ENCODE results near the gene CCDC92. TPM values are rescaled to one million over a fixed set of nuclear protein-coding genes. Genes with fewer than 3 reads are reported as not detected.

Gene CCDC92
- total RNA-seq, 4 donors from 2014 or later, result 14.8 to 48.8 (median 21.1) TPM

DNA sequence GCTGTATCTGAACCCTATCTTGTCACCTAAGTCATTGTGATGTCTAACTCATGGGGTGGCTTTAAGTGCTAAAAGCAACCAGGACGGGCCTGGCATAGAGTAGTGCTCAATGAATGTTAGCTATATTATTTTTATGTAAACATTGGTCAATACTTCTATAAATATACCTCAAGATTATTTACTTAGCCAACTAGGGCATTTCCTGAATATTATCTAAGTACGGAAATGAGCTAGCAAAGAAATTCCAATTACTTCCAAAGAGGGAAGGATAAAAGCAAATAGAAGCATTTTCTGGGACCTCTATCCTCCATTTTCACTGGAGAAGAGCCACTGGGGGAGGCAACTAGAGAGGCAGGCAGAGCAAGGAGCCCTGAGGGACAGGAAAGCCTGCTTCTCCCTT lies 20.6 kb downstream of the CCDC92 start:
- in situ Hi-C loops (cut with MboI; ENCODE audit: low pct_ligation_motif_present in 1 of 4, low pct_unique_long_range_greater_than_20kb in 1 of 4, low sequenced_read_pairs in 3 of 4) (no loop called here), intact Hi-C loops (cut with DNase I; ENCODE audit: low total_unique reads) (no loop called here)
- Histone ChIP-seq H3K27ac (no peak overlapping the region), H3K4me1 (peaks cover 0 to 5% (median 0%) of the 10 kb centered on the region in 4 donors), H3K36me3 (no peaks in the 10 kb centered on the region), H3K27me3 (no peaks in the 10 kb centered on the region), H3K4me3 (no peak overlapping the region), H3K9me3 (no peaks in the 10 kb centered on the region)
- DNase-seq, result no peak
- TF ChIP-seq CTCF (IDR thresholded peaks at IDR 0.05) (no peak), POLR2AphosphoS5 (IDR thresholded peaks at IDR 0.05) (no peak), EP300 (IDR thresholded peaks at IDR 0.05; ENCODE audit: low read depth) (no peak), POLR2A (IDR thresholded peaks at IDR 0.05) (no peak)
- WGBS, 2 donors (ENCODE audit: low coverage in 1 of 2), result 56% methylated on average over 2 of the region's 2 CpGs

- Histone ChIP-seq H3K27ac (no peak overlapping the region), H3K36me3 (no peaks in the 10 kb centered on the region), H3K27me3 (no peaks in the 10 kb centered on the region), H3K9me3 (no peaks in the 10 kb centered on the region), H3K4me1 (peaks cover 0 to 5% (median 0%) of the 10 kb centered on the region in 4 donors), H3K4me3 (no peak overlapping the region)
- WGBS, 2 donors (ENCODE audit: low coverage in 1 of 2), result 82 to 91% methylated on average over 4 of the region's 4 CpGs
- DNase-seq, result no peak
- intact Hi-C loops (cut with DNase I; ENCODE audit: low total_unique reads) (loop anchor here (1.0 kb wide), 1 partner anchor 16 kb away; no protein-coding TSS in a partner anchor), in situ Hi-C loops (cut with MboI; ENCODE audit: low pct_ligation_motif_present in 1 of 4, low pct_unique_long_range_greater_than_20kb in 1 of 4, low sequenced_read_pairs in 3 of 4) (no loop called here)
- no peak for TF ChIP-seq EP300 (IDR thresholded peaks at IDR 0.05; ENCODE audit: low read depth)
- TF ChIP-seq POLR2A (IDR thresholded peaks at IDR 0.05), result no peak
- no peak for TF ChIP-seq CTCF (IDR thresholded peaks at IDR 0.05)
- no peak for TF ChIP-seq POLR2AphosphoS5 (IDR thresholded peaks at IDR 0.05)
Measured at GRCh38 chr12:123951467-123951866, 21.2 kb downstream of the CCDC92 start.

GRCh38 chr12:123950476-123951349 lies 21.9 kb downstream of the CCDC92 start:
- Histone ChIP-seq H3K27me3 (no peaks in the 10 kb centered on the region), H3K36me3 (no peaks in the 10 kb centered on the region), H3K4me3 (no peak overlapping the region), H3K27ac (no peak overlapping the region), H3K4me1 (peaks cover 0 to 5% (median 0%) of the 10 kb centered on the region in 4 donors), H3K9me3 (no peaks in the 10 kb centered on the region)
- WGBS, 2 donors (ENCODE audit: low coverage in 1 of 2), result 86 to 90% methylated on average over 11 to 15 of the region's 15 CpGs
- in situ Hi-C loops (cut with MboI; ENCODE audit: low pct_ligation_motif_present in 1 of 4, low pct_unique_long_range_greater_than_20kb in 1 of 4, low sequenced_read_pairs in 3 of 4), result no loop called here
- no peak for DNase-seq
- intact Hi-C loops (cut with DNase I; ENCODE audit: low total_unique reads), result loop anchor here (1.0 kb wide), 1 partner anchor 17 kb away; no protein-coding TSS in a partner anchor
- TF ChIP-seq CTCF (IDR thresholded peaks at IDR 0.05) (no peak), POLR2AphosphoS5 (IDR thresholded peaks at IDR 0.05) (no peak), POLR2A (IDR thresholded peaks at IDR 0.05) (no peak), EP300 (IDR thresholded peaks at IDR 0.05; ENCODE audit: low read depth) (no peak)

GRCh38 chr12:123949770-123950165 lies 22.9 kb downstream of the CCDC92 start:
- Histone ChIP-seq H3K4me3 (no peak overlapping the region), H3K36me3 (no peaks in the 10 kb centered on the region), H3K4me1 (peaks cover 0 to 5% (median 0%) of the 10 kb centered on the region in 4 donors), H3K9me3 (no peaks in the 10 kb centered on the region), H3K27me3 (no peaks in the 10 kb centered on the region), H3K27ac (no peak overlapping the region)
- intact Hi-C loops (cut with DNase I; ENCODE audit: low total_unique reads), result no loop called here
- TF ChIP-seq POLR2AphosphoS5 (IDR thresholded peaks at IDR 0.05), result no peak
- no peak for TF ChIP-seq EP300 (IDR thresholded peaks at IDR 0.05; ENCODE audit: low read depth)
- no peak for TF ChIP-seq POLR2A (IDR thresholded peaks at IDR 0.05)
- no peak for TF ChIP-seq CTCF (IDR thresholded peaks at IDR 0.05)
- DNase-seq, result no peak
- WGBS, 2 donors (ENCODE audit: low coverage in 1 of 2), result 80 to 93% methylated on average over 4 to 15 of the region's 15 CpGs
- in situ Hi-C loops (cut with MboI; ENCODE audit: low pct_ligation_motif_present in 1 of 4, low pct_unique_long_range_greater_than_20kb in 1 of 4, low sequenced_read_pairs in 3 of 4), result no loop called here
